Esophagus muscularis mucosa (tissue), 3 donors: ENCODE measurements around the gene SETD9.

Source experiments
- POLR2A ChIP-seq: fragments of 450-650 bp; IDR thresholded peaks from one replicate; pipeline ENCODE4 v1.6.1; 2017; ENCODE audit warnings: antibody characterized with exemption, moderate library complexity, mild to moderate bottlenecking, low read depth
- POLR2AphosphoS5 ChIP-seq, 2 donors: sonication (generic); formaldehyde crosslinking; IDR thresholded peaks; one replicate each; pipeline ENCODE4 v1.6.1; 2017; ENCODE audit warnings: antibody characterized with exemption in 2 of 2
- TF ChIP-seq, protein P1 (sequence below), 3 experiments: fragments of 200-600 bp in 2 of 3; fragments of 450-650 bp in 1 of 3; sonication (generic) in 2 of 3; IDR thresholded peaks; one replicate each; pipeline ENCODE4 v1.5.1; 2017 to 2019; ENCODE audit warnings: antibody characterized with exemption in 3 of 3, mild to moderate bottlenecking in 2 of 3, moderate library complexity in 1 of 3

DNA sequence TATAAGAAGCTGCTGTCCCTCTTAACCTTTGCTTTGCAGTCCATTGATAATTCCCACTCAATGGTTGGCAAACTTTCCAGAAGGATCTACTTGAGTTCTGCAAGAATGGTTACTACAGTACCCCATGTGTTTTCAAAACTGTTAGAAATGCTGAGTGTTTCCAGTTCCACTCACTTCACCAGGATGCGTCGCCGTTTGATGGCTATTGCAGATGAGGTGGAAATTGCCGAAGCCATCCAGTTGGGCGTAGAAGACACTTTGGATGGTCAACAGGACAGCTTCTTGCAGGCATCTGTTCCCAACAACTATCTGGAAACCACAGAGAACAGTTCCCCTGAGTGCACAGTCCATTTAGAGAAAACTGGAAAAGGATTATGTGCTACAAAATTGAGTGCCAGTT is 27.8 kb upstream of the SETD9 start:
- TF ChIP-seq, protein P1, sequence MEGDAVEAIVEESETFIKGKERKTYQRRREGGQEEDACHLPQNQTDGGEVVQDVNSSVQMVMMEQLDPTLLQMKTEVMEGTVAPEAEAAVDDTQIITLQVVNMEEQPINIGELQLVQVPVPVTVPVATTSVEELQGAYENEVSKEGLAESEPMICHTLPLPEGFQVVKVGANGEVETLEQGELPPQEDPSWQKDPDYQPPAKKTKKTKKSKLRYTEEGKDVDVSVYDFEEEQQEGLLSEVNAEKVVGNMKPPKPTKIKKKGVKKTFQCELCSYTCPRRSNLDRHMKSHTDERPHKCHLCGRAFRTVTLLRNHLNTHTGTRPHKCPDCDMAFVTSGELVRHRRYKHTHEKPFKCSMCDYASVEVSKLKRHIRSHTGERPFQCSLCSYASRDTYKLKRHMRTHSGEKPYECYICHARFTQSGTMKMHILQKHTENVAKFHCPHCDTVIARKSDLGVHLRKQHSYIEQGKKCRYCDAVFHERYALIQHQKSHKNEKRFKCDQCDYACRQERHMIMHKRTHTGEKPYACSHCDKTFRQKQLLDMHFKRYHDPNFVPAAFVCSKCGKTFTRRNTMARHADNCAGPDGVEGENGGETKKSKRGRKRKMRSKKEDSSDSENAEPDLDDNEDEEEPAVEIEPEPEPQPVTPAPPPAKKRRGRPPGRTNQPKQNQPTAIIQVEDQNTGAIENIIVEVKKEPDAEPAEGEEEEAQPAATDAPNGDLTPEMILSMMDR (IDR thresholded peaks at IDR 0.05) = no peak
- no peak for TF ChIP-seq POLR2A
- TF ChIP-seq POLR2AphosphoS5 (IDR thresholded peaks at IDR 0.05) = no peak
